CD14-positive monocyte (primary cell): ENCODE data around the gene ARRDC3. TPM values are rescaled to one million over a fixed set of nuclear protein-coding genes. Genes with fewer than 3 reads are reported as not detected.

Experiments used
- DNase-seq, 3 donors: peaks; one replicate each; pipeline ENCODE4 v3.0.0-alpha.2; 2011 to 2022
- H2AFZ ChIP-seq: 2 replicates; pipeline ENCODE4 v1.6.0; 2012; ENCODE audit warnings: mild to moderate bottlenecking, low read depth, low read length, inconsistent platforms; ENCODE audit not compliant: insufficient read depth, poor library complexity, severe bottlenecking
- H3K27ac ChIP-seq, 2 donors: 1 replicate in 1 of 2; 2 replicates in 1 of 2; pipeline ENCODE4 v1.5.1; 2012 to 2013; ENCODE audit warnings: low read length in 2 of 2, control low read depth in 1 of 2, inconsistent platforms in 1 of 2, low read depth in 1 of 2, mild to moderate bottlenecking in 1 of 2
- H3K27me3 ChIP-seq, 2 donors: one replicate each; pipeline versions ENCODE4 v1.6.0 to v1.6.1; 2011 to 2013; ENCODE audit warnings: low read length in 2 of 2; ENCODE audit not compliant: control insufficient read depth in 2 of 2, insufficient read depth in 2 of 2
- H3K36me3 ChIP-seq, 2 donors: replicated peaks in 1 of 2; 1 replicate in 1 of 2; 2 replicates in 1 of 2; pipeline versions ENCODE4 v1.5.1 to v1.6.1; 2012 to 2013; ENCODE audit warnings: low read length in 2 of 2, control low read depth in 1 of 2, inconsistent platforms in 1 of 2, mild to moderate bottlenecking in 1 of 2; ENCODE audit not compliant: insufficient read depth in 2 of 2, control insufficient read depth in 1 of 2
- H3K4me1 ChIP-seq, 2 donors: 1 replicate in 1 of 2; 2 replicates in 1 of 2; pipeline versions ENCODE4 v1.5.1 to v1.6.1; 2012 to 2013; ENCODE audit warnings: low read length in 2 of 2, control low read depth in 1 of 2, inconsistent platforms in 1 of 2, mild to moderate bottlenecking in 1 of 2, moderate library complexity in 1 of 2; ENCODE audit not compliant: insufficient read depth in 2 of 2, control insufficient read depth in 1 of 2
- H3K4me2 ChIP-seq: replicated peaks from 2 replicates; pipeline ENCODE3; 2012; ENCODE audit warnings: low read length, moderate library complexity, mild to moderate bottlenecking; ENCODE audit not compliant: poor library complexity, severe bottlenecking; ENCODE audit errors: extremely low read depth
- H3K4me3 ChIP-seq, 3 experiments: fragments of 200-600 bp in 1 of 3; sonication (generic) in 1 of 3; replicated peaks in 1 of 3; 1 replicate in 2 of 3; 2 replicates in 1 of 3; pipeline ENCODE4 v1.5.1; 2011 to 2013; ENCODE audit warnings: low read length in 3 of 3, mild to moderate bottlenecking in 3 of 3, control low read depth in 2 of 3, low read depth in 2 of 3, inconsistent platforms in 1 of 3, moderate library complexity in 1 of 3
- H3K79me2 ChIP-seq: 2 replicates; pipeline ENCODE4 v1.6.0; 2012; ENCODE audit warnings: mild to moderate bottlenecking, control low read depth, inconsistent platforms, low read length, moderate library complexity; ENCODE audit not compliant: insufficient read depth
- H3K9ac ChIP-seq: 2 replicates; pipeline ENCODE4 v1.6.0; 2017; ENCODE audit warnings: low read length, mild to moderate bottlenecking; ENCODE audit not compliant: insufficient read depth, poor library complexity, severe bottlenecking
- H3K9me3 ChIP-seq, 2 donors: replicated peaks in 1 of 2; 1 replicate in 1 of 2; 2 replicates in 1 of 2; pipeline versions ENCODE4 v1.5.1 to v1.6.1; 2012 to 2013; ENCODE audit warnings: low read length in 2 of 2, control low read depth in 1 of 2; ENCODE audit not compliant: control insufficient read depth in 1 of 2, insufficient read depth in 1 of 2
- H4K20me1 ChIP-seq: 2 replicates; pipeline ENCODE4 v1.6.0; 2012; ENCODE audit warnings: mild to moderate bottlenecking, low read length, control low read depth, moderate library complexity; ENCODE audit not compliant: insufficient read depth
- H3K27ac Mint-ChIP-seq, 7 donors: one replicate each; pipeline ENCODE4 v1.8.0; 2020; ENCODE audit warnings: mild to moderate bottlenecking in 7 of 7, mixed read lengths in 7 of 7, moderate library complexity in 6 of 7, inconsistent platforms in 2 of 7
- H3K27me3 Mint-ChIP-seq, 3 donors: one replicate each; pipeline ENCODE4 v1.8.0; 2021 to 2022; ENCODE audit warnings: low read depth in 3 of 3, mild to moderate bottlenecking in 3 of 3, mixed read lengths in 3 of 3, moderate library complexity in 3 of 3, inconsistent platforms in 1 of 3
- H3K36me3 Mint-ChIP-seq, 2 donors: one replicate each; pipeline ENCODE4 v1.8.0; 2020; ENCODE audit warnings: mixed read lengths in 2 of 2, inconsistent platforms in 1 of 2, mild to moderate bottlenecking in 1 of 2
- H3K4me1 Mint-ChIP-seq: one replicate; pipeline ENCODE4 v1.8.0; 2020; ENCODE audit warnings: mild to moderate bottlenecking, mixed read lengths
- H3K4me3 Mint-ChIP-seq, 2 donors: one replicate each; pipeline ENCODE4 v1.8.0; 2020; ENCODE audit warnings: mild to moderate bottlenecking in 2 of 2, mixed read lengths in 2 of 2, moderate library complexity in 1 of 2
- H3K9me3 Mint-ChIP-seq, 7 donors: one replicate each; pipeline ENCODE4 v1.8.0; 2020 to 2022; ENCODE audit warnings: mixed read lengths in 7 of 7, mild to moderate bottlenecking in 6 of 7, moderate library complexity in 6 of 7, inconsistent platforms in 2 of 7
- WGBS: methylation state at CpG from one replicate; pipeline ENCODE4 v1.1.5; 2013; ENCODE audit warnings: missing lambda C conversion rate; ENCODE audit not compliant: insufficient coverage; 5-methylcytosine and 5-hydroxymethylcytosine counted together
- intact Hi-C, 2 donors: fragments of 100-400 bp; cut with micrococcal nuclease; formaldehyde crosslinking; loops; one replicate each; pipeline versions ENCODE4 v1.15.0 to v1.15.1; 2023
- polyA plus RNA-seq, 3 donors: library from polyadenylated mRNA; depleted of rRNA in 1 of 3; unstranded in 2 of 3; stranded (reverse) in 1 of 3; fragments of 300-500 nt in 2 of 3; fragments of >200 nt in 1 of 3; fragmentation: Illumina TruSeq in 2 of 3; gene quantifications; 1 replicate in 2 of 3; 2 replicates in 1 of 3; pipeline ENCODE4 v1.2.3, GENCODE V29; 2012 to 2021
- TF ChIP-seq, protein P1 (sequence below): fragments of 200-600 bp; IDR thresholded peaks from one replicate; pipeline ENCODE4 v1.8.0; 2022; ENCODE audit warnings: antibody characterized with exemption, mild to moderate bottlenecking

Gene ARRDC3
- polyA plus RNA-seq, 3 donors: 43.3 to 68.0 (median 64.6) TPM

DNA sequence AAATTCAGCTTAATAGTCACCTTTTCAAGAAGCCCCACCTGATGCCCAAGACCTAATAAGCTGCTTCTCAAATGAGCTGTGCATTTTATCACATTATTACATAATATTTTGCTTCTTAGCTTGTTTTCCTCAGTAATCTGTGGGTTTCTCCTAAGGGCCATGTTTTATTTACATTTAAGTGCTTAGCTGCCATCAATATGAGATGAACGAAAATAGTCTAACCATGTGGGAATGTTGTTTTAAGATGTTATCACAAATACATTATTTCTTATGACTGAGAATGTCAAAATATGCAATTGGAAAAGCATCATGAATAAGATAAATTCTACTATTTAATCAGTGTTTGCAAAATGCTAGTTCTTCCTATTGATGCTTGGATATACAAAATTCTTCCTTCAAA lies 10.1 kb downstream of the ARRDC3 start:
- TF ChIP-seq, protein P1, sequence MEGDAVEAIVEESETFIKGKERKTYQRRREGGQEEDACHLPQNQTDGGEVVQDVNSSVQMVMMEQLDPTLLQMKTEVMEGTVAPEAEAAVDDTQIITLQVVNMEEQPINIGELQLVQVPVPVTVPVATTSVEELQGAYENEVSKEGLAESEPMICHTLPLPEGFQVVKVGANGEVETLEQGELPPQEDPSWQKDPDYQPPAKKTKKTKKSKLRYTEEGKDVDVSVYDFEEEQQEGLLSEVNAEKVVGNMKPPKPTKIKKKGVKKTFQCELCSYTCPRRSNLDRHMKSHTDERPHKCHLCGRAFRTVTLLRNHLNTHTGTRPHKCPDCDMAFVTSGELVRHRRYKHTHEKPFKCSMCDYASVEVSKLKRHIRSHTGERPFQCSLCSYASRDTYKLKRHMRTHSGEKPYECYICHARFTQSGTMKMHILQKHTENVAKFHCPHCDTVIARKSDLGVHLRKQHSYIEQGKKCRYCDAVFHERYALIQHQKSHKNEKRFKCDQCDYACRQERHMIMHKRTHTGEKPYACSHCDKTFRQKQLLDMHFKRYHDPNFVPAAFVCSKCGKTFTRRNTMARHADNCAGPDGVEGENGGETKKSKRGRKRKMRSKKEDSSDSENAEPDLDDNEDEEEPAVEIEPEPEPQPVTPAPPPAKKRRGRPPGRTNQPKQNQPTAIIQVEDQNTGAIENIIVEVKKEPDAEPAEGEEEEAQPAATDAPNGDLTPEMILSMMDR: no peak
- H3K27ac ChIP-seq: no peak overlapping the region
- peaks cover 7% of the 10 kb centered on the region for H3K4me1 Mint-ChIP-seq
- H3K4me2 ChIP-seq: no peak overlapping the region
- H3K79me2 ChIP-seq: peaks cover 59% of the 10 kb centered on the region
- H3K36me3 Mint-ChIP-seq: peaks cover 85 to 94% of the 10 kb centered on the region in 2 donors
- no peak overlapping the region for H3K4me3 Mint-ChIP-seq
- no peak for DNase-seq
- WGBS: no CpG with 5 or more reads among the region's 1 CpG
- intact Hi-C loops: no loop called here
- H2AFZ ChIP-seq: no peak overlapping the region
- no peak overlapping the region for H3K4me3 ChIP-seq
- H3K4me1 ChIP-seq: peaks cover 0 to 3% of the 10 kb centered on the region in 2 donors
- H3K27me3 Mint-ChIP-seq: peaks cover 0 to 1% (median 0%) of the 10 kb centered on the region in 3 donors
- peaks cover 98 to 100% of the 10 kb centered on the region in 2 donors for H3K36me3 ChIP-seq
- no peaks in the 10 kb centered on the region for H3K9me3 ChIP-seq
- peak overlapping the region in 1 of 7 donors; percentile 17 for H3K27ac Mint-ChIP-seq
- H3K9me3 Mint-ChIP-seq: no peaks in the 10 kb centered on the region
- H3K27me3 ChIP-seq: no peaks in the 10 kb centered on the region
- peaks cover 81% of the 10 kb centered on the region for H4K20me1 ChIP-seq
- no peak overlapping the region for H3K9ac ChIP-seq

DNA sequence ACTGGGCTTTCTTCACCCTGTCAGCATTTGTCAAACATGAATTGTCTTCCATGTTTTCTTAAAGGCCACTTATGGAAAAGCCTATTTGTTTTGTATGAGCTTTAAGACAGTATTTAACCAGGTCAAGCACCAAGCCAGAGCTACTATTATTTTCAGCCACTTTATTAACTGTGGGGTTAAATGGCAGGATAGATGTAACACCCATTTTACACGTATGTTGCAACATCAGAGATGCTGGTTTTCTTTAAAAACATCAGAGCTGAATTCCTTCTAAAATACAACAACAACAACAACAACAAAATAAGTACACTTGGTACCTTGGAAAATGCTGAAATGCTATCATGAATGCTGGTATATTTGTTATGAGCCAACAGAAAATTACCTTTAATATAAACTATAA lies 13.6 kb downstream of the ARRDC3 start:
- no peak for DNase-seq
- no peak overlapping the region for H3K4me3 Mint-ChIP-seq
- H3K9me3 ChIP-seq: no peaks in the 10 kb centered on the region

More for the DNA sequence above, 13.6 kb downstream of the ARRDC3 start:
- Histone ChIP-seq H3K36me3 (peaks cover 67 to 76% of the 10 kb centered on the region in 2 donors), H3K27ac (no peak overlapping the region), H3K4me1 (no peaks in the 10 kb centered on the region), H4K20me1 (peaks cover 67% of the 10 kb centered on the region), H3K4me3 (no peak overlapping the region), H3K9ac (no peak overlapping the region), H3K4me2 (no peak overlapping the region), H3K27me3 (no peaks in the 10 kb centered on the region), H2AFZ (no peak overlapping the region), H3K79me2 (peaks cover 33% of the 10 kb centered on the region)
- Mint-ChIP-seq H3K27me3 (peaks cover 0 to 3% (median 1%) of the 10 kb centered on the region in 3 donors), H3K4me1 (peaks cover 1% of the 10 kb centered on the region), H3K36me3 (peaks cover 66 to 75% of the 10 kb centered on the region in 2 donors), H3K27ac (peak overlapping the region in 1 of 7 donors; percentile 50), H3K9me3 (peaks cover 0 to 2% (median 0%) of the 10 kb centered on the region in 7 donors)
- intact Hi-C loops: no loop called here
- TF ChIP-seq, protein P1: no peak
- no CpG with 5 or more reads among the region's 1 CpG for WGBS
